ENCODE data around the gene ARSB.

The ARSB gene

GRCh38 chr5:78893940-78894677 is 91.0 kb downstream of the ARSB start:
- H3K27ac ChIP-seq, result peak overlapping the region; percentile 18; the same call in 1 of the 2 replicates
- H3K79me2 ChIP-seq (ENCODE audit: insufficient read depth, low read depth), result no peaks in the 10 kb centered on the region
- H4K20me1 ChIP-seq (ENCODE audit: insufficient read depth), result no peaks in the 10 kb centered on the region
- no peaks in the 10 kb centered on the region for H3K27me3 ChIP-seq (ENCODE audit: insufficient read depth, low read depth)
- no peak overlapping the region for H3K4me3 ChIP-seq (IDR thresholded peaks at IDR 0.05; ENCODE audit: insufficient read depth, low read depth, low read length)
- TF ChIP-seq CTCF (conservative IDR thresholded peaks at IDR 0.05; ENCODE audit: low read depth, low read length), result no peak
- no peaks in the 10 kb centered on the region for H3K36me3 ChIP-seq (ENCODE audit: insufficient read depth)
- H2AFZ ChIP-seq (ENCODE audit: low read depth), result no peak overlapping the region
- no peak overlapping the region for H3K9ac ChIP-seq
- H3K4me2 ChIP-seq, result peak overlapping the region; percentile 69
- H3K4me1 ChIP-seq (ENCODE audit: low read depth, poor library complexity, severe bottlenecking), result peaks cover 26% of the 10 kb centered on the region

GRCh38 chr5:78890667-78891379 is 94.3 kb downstream of the ARSB start:
- Histone ChIP-seq H3K27me3 (ENCODE audit: insufficient read depth, low read depth) (no peaks in the 10 kb centered on the region), H3K9ac (no peak overlapping the region), H3K4me1 (ENCODE audit: low read depth, poor library complexity, severe bottlenecking) (peaks cover 31% of the 10 kb centered on the region), H3K36me3 (ENCODE audit: insufficient read depth) (no peaks in the 10 kb centered on the region), H4K20me1 (ENCODE audit: insufficient read depth) (no peaks in the 10 kb centered on the region), H3K4me2 (no peak overlapping the region), H3K27ac (no peak overlapping the region), H3K79me2 (ENCODE audit: insufficient read depth, low read depth) (no peaks in the 10 kb centered on the region), H3K4me3 (IDR thresholded peaks at IDR 0.05; ENCODE audit: insufficient read depth, low read depth, low read length) (no peak overlapping the region), H2AFZ (ENCODE audit: low read depth) (no peak overlapping the region)
- no peak for TF ChIP-seq CTCF (conservative IDR thresholded peaks at IDR 0.05; ENCODE audit: low read depth, low read length)

- no peaks in the 10 kb centered on the region for H4K20me1 ChIP-seq (ENCODE audit: insufficient read depth)
- H3K4me1 ChIP-seq (ENCODE audit: low read depth, poor library complexity, severe bottlenecking), result peaks cover 21% of the 10 kb centered on the region
- H3K9ac ChIP-seq, result no peak overlapping the region
- no peaks in the 10 kb centered on the region for H3K79me2 ChIP-seq (ENCODE audit: insufficient read depth, low read depth)
- H3K4me3 ChIP-seq (IDR thresholded peaks at IDR 0.05; ENCODE audit: insufficient read depth, low read depth, low read length), result no peak overlapping the region
- H3K27ac ChIP-seq, result no peak overlapping the region
- no peaks in the 10 kb centered on the region for H3K27me3 ChIP-seq (ENCODE audit: insufficient read depth, low read depth)
- no peak for TF ChIP-seq CTCF (conservative IDR thresholded peaks at IDR 0.05; ENCODE audit: low read depth, low read length)
- no peaks in the 10 kb centered on the region for H3K36me3 ChIP-seq (ENCODE audit: insufficient read depth)
- no peak overlapping the region for H2AFZ ChIP-seq (ENCODE audit: low read depth)
- H3K4me2 ChIP-seq, result no peak overlapping the region
Observed at GRCh38 chr5:78889369-78890140, 95.6 kb downstream of the ARSB start.

GRCh38 chr5:78888580-78889368 is 96.3 kb downstream of the ARSB start:
- Histone ChIP-seq H3K79me2 (ENCODE audit: insufficient read depth, low read depth) (no peaks in the 10 kb centered on the region), H3K27me3 (ENCODE audit: insufficient read depth, low read depth) (no peaks in the 10 kb centered on the region), H3K9ac (no peak overlapping the region), H3K4me1 (ENCODE audit: low read depth, poor library complexity, severe bottlenecking) (peaks cover 14% of the 10 kb centered on the region), H3K4me2 (no peak overlapping the region), H3K4me3 (IDR thresholded peaks at IDR 0.05; ENCODE audit: insufficient read depth, low read depth, low read length) (no peak overlapping the region), H2AFZ (ENCODE audit: low read depth) (no peak overlapping the region), H3K27ac (no peak overlapping the region), H3K36me3 (ENCODE audit: insufficient read depth) (no peaks in the 10 kb centered on the region), H4K20me1 (ENCODE audit: insufficient read depth) (no peaks in the 10 kb centered on the region)
- TF ChIP-seq CTCF (conservative IDR thresholded peaks at IDR 0.05; ENCODE audit: low read depth, low read length), result no peak
